SH-SY5Y (cell line): ENCODE results near the gene CACNA1B.
A peak's percentile ranks its signal among the peaks of the same experiment; 100 is the strongest.

ENCODE experiments used
- GATA2 ChIP-seq: IDR thresholded peaks from 2 replicates; pipeline ENCODE4 v1.6.1; 2011; ENCODE audit warnings: mild to moderate bottlenecking, low read depth, low read length
- GATA3 ChIP-seq: IDR thresholded peaks from 2 replicates; pipeline ENCODE4 v1.6.1; 2011; ENCODE audit warnings: low read depth, mild to moderate bottlenecking, low read length, moderate library complexity

CACNA1B gene

GRCh38 chr9:137838576-137838975, 39.0 kb upstream of the CACNA1B start:
- no peak for TF ChIP-seq GATA3

GRCh38 chr9:137843355-137843754, 34.2 kb upstream of the CACNA1B start:
- no peak for TF ChIP-seq GATA2
- no peak for TF ChIP-seq GATA3

GRCh38 chr9:137851516-137852267, 25.9 kb upstream of the CACNA1B start:
- peak; percentile 73; the same call in 1 of the 2 replicates for TF ChIP-seq GATA2
- TF ChIP-seq GATA3: peak; percentile 85

GRCh38 chr9:137853392-137853995, 24.1 kb upstream of the CACNA1B start:
- TF ChIP-seq GATA3 (no peak), GATA2 (no peak)

GRCh38 chr9:137860361-137860760, 17.2 kb upstream of the CACNA1B start:
- TF ChIP-seq GATA3 (no peak), GATA2 (no peak)

- TF ChIP-seq GATA3 (peak; percentile 67), GATA2 (peak; percentile 94)
Measured at GRCh38 chr9:137865581-137866145, 11.9 kb upstream of the CACNA1B start.

- TF ChIP-seq GATA3 (no peak), GATA2 (no peak)
Measured at GRCh38 chr9:137866226-137867141, 11.1 kb upstream of the CACNA1B start.

GRCh38 chr9:137870432-137870831, 7.2 kb upstream of the CACNA1B start:
- TF ChIP-seq GATA2 (no peak), GATA3 (no peak)

GRCh38 chr9:137872296-137872695, 5.3 kb upstream of the CACNA1B start:
- no peak for TF ChIP-seq GATA3
- TF ChIP-seq GATA2: no peak

- TF ChIP-seq GATA3 (no peak), GATA2 (no peak)
Measured at GRCh38 chr9:137873408-137873807, 4.2 kb upstream of the CACNA1B start.

GRCh38 chr9:137873858-137874362, 3.7 kb upstream of the CACNA1B start:
- TF ChIP-seq GATA3 (no peak), GATA2 (no peak)

GRCh38 chr9:137875354-137875753, 2.2 kb upstream of the CACNA1B start:
- TF ChIP-seq GATA3: no peak
- no peak for TF ChIP-seq GATA2

- TF ChIP-seq GATA3: no peak
- TF ChIP-seq GATA2: no peak
Measured at GRCh38 chr9:137875846-137876245, 1.7 kb upstream of the CACNA1B start.

- TF ChIP-seq GATA2 (no peak), GATA3 (no peak)
Measured at GRCh38 chr9:137876269-137876668, 1.3 kb upstream of the CACNA1B start.
